GM18498 (cell line): Measurements from ENCODE around the gene CNPY4.
"Not testable (repeated sequence)": the region's sequence is repeated elsewhere in the genome, so short reads cannot be mapped to it uniquely, and the experiment has no call there.

Experiments used
- ATAC-seq: cut with Tn5 transposase; IDR thresholded peaks from one replicate; pipeline ENCODE4 v1.9.1; 2021; ENCODE audit warnings: mild to moderate bottlenecking, moderate library complexity; ENCODE audit not compliant: unreplicated experiment

Gene CNPY4

GRCh38 chr7:100111914-100112313 lies 7.5 kb upstream of the CNPY4 start:
- ATAC-seq: no peak

- no peak for ATAC-seq
Observed at GRCh38 chr7:100115026-100115425, 4.4 kb upstream of the CNPY4 start.

- no peak for ATAC-seq
Observed at GRCh38 chr7:100118388-100119071, 904 bp upstream of the CNPY4 start.

GRCh38 chr7:100119970-100120732 lies 717 bp downstream of the CNPY4 start:
- peak; percentile 27 for ATAC-seq

GRCh38 chr7:100120733-100121036 lies 1.3 kb downstream of the CNPY4 start:
- no peak for ATAC-seq

- no peak for ATAC-seq
Observed at GRCh38 chr7:100122067-100122466, 2.6 kb downstream of the CNPY4 start.

GRCh38 chr7:100122568-100122967 lies 3.1 kb downstream of the CNPY4 start:
- ATAC-seq: no peak

GRCh38 chr7:100124301-100125230 lies 5.1 kb downstream of the CNPY4 start:
- no peak for ATAC-seq

- peak; percentile 24 for ATAC-seq
Observed at GRCh38 chr7:100126239-100126930, 7.0 kb downstream of the CNPY4 start.

- ATAC-seq: peak; percentile 69
Observed at GRCh38 chr7:100126931-100127865, 7.8 kb downstream of the CNPY4 start, which contains the start of gene MBLAC1. TSS of gene MBLAC1 (plus strand) at chr7:100126967. CDS start at chr7:100127396, 429 bp downstream.

- no peak for ATAC-seq
Observed at GRCh38 chr7:100127866-100128636, 8.6 kb downstream of the CNPY4 start.

- no peak for ATAC-seq
Observed at GRCh38 chr7:100128637-100128963, 9.2 kb downstream of the CNPY4 start.

GRCh38 chr7:100130220-100130607 lies 10.8 kb downstream of the CNPY4 start:
- not testable (repeated sequence) for ATAC-seq

GRCh38 chr7:100130608-100131453 lies 11.4 kb downstream of the CNPY4 start:
- ATAC-seq: no peak

GRCh38 chr7:100132126-100132525 lies 12.7 kb downstream of the CNPY4 start:
- ATAC-seq: no peak

GRCh38 chr7:100132697-100133151 lies 13.3 kb downstream of the CNPY4 start:
- peak; percentile 69 for ATAC-seq

- no peak for ATAC-seq
Observed at GRCh38 chr7:100137851-100138760, 18.7 kb downstream of the CNPY4 start.
